ENCODE measurements around the gene FBN1.

Gene FBN1

DNA sequence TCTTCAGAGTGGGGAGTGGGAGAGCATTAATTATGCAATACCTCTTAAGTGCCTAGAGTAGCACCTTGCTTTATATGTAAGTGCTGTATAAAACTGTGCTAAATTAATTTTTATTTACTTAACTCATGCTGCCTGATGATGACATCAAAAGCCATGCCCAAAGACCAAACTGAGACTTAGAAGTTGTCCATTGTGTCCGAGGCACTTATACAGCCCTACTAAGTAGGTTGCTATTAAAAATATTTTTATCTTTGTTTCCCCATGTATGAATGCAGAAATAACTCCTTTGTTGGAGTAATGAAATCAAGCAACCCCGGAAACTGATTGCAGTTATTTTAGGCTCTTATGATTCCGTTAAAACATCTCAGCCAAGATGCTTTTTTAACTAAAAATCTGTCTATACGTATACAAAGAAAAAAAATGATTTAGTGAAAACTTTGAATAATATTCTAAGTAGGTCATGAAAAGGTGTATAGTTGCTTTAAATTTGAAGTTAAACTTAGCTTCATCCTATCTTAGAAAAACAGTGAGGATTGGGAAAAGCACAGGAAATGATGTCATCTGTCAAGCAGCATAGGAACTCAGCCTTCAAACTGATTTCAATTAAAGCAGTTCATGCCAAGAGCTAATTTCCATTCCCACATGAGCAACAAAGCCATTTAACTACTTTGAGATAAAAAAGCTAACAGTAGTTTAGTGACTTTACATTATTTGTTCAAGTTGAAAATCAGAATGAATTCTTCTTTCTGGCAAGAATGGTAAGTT lies 43.0 kb downstream of the FBN1 start:
- no peak overlapping the region for H3K4me3 ChIP-seq (ENCODE audit: low read length in 2 of 2)
- no peaks in the 10 kb centered on the region for H3K27me3 ChIP-seq (ENCODE audit: control insufficient read depth in 1 of 2, insufficient read depth in 2 of 2, low read length in 2 of 2)
- peaks cover 6 to 11% of the 10 kb centered on the region in 2 donors for H3K36me3 ChIP-seq (ENCODE audit: control insufficient read depth in 2 of 2, insufficient read depth in 2 of 2, low read length in 2 of 2)
- no peaks in the 10 kb centered on the region for H3K4me1 ChIP-seq (ENCODE audit: control insufficient read depth, insufficient read depth, low read length)
- H3K9me3 ChIP-seq (ENCODE audit: control insufficient read depth in 2 of 2, low read length in 2 of 2): no peaks in the 10 kb centered on the region
- no peak overlapping the region for H3K9ac ChIP-seq (ENCODE audit: low read length in 2 of 2)
- H3K27ac ChIP-seq (ENCODE audit: low read length): no peak overlapping the region

DNA sequence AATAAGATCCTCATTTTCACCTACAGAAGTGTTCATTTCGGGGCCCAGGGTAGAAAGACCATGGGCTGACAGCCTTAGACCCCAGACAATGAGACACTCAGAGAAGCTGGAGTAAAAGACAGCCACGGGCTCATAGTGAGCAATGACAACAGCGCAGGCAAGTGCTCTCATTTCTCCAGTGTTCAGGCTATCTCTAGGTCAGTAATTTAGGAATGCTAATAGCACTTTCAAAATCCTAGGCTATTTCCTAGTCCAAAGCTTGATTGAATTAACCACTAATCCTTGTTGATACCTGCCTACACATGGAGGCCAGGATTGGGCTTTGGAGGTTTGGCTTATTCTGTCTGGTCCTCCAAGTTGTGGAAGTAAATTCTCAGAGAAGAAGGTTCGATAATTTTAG lies 44.4 kb downstream of the FBN1 start:
- no peak overlapping the region for H3K9ac ChIP-seq (ENCODE audit: low read length in 2 of 2)
- H3K4me3 ChIP-seq (ENCODE audit: low read length in 2 of 2): no peak overlapping the region
- H3K27ac ChIP-seq (ENCODE audit: low read length): no peak overlapping the region
- no peaks in the 10 kb centered on the region for H3K9me3 ChIP-seq (ENCODE audit: control insufficient read depth in 2 of 2, low read length in 2 of 2)
- H3K4me1 ChIP-seq (ENCODE audit: control insufficient read depth, insufficient read depth, low read length): no peaks in the 10 kb centered on the region
- peaks cover 5 to 14% of the 10 kb centered on the region in 2 donors for H3K36me3 ChIP-seq (ENCODE audit: control insufficient read depth in 2 of 2, insufficient read depth in 2 of 2, low read length in 2 of 2)
- H3K27me3 ChIP-seq (ENCODE audit: control insufficient read depth in 1 of 2, insufficient read depth in 2 of 2, low read length in 2 of 2): no peaks in the 10 kb centered on the region

DNA sequence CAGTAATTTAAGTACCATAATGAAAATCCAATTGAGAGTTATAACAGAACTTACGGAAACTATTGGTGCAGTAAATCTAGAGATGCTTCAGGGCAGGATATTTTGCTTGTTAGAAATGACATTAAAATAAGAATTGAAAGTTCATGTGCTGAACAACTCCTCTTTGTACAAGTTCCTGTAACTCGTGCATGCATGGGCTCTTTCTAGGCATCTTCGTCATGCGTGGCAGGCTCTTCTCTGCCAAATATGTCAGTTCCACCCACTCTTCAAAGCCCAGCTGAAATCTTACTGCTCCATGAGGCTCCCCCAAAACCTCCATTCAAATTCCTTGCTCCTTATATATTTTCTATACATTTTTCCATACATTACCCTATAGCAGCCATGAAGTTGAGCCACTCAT lies 48.7 kb downstream of the FBN1 start:
- H3K4me3 ChIP-seq (ENCODE audit: low read length in 2 of 2): no peak overlapping the region
- H3K4me1 ChIP-seq (ENCODE audit: control insufficient read depth, insufficient read depth, low read length): no peaks in the 10 kb centered on the region
- no peak overlapping the region for H3K9ac ChIP-seq (ENCODE audit: low read length in 2 of 2)
- H3K27me3 ChIP-seq (ENCODE audit: control insufficient read depth in 1 of 2, insufficient read depth in 2 of 2, low read length in 2 of 2): no peaks in the 10 kb centered on the region
- peaks cover 8 to 20% of the 10 kb centered on the region in 2 donors for H3K36me3 ChIP-seq (ENCODE audit: control insufficient read depth in 2 of 2, insufficient read depth in 2 of 2, low read length in 2 of 2)
- no peak overlapping the region for H3K27ac ChIP-seq (ENCODE audit: low read length)
- H3K9me3 ChIP-seq (ENCODE audit: control insufficient read depth in 2 of 2, low read length in 2 of 2): no peaks in the 10 kb centered on the region

DNA sequence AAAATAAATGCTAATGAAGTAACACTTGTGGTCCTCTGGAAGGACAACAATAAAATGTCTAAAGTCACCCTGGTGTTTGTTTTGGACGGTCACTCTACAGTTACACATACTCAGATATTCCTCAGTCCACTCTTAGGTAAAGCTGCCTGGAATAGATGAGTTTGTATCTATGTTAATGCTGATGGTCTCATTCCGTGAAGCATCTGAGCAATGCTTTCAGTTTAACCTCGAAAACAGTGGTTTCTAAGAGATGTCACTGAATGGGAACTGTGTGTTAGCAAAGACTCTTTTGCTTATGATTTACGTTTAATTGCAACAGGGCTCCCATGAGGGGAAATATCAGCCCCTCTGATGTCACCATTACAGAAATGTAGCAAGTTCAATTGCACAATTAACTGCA lies 49.1 kb downstream of the FBN1 start:
- no peaks in the 10 kb centered on the region for H3K9me3 ChIP-seq (ENCODE audit: control insufficient read depth in 2 of 2, low read length in 2 of 2)
- no peak overlapping the region for H3K9ac ChIP-seq (ENCODE audit: low read length in 2 of 2)
- H3K4me3 ChIP-seq (ENCODE audit: low read length in 2 of 2): no peak overlapping the region
- no peak overlapping the region for H3K27ac ChIP-seq (ENCODE audit: low read length)
- no peaks in the 10 kb centered on the region for H3K27me3 ChIP-seq (ENCODE audit: control insufficient read depth in 1 of 2, insufficient read depth in 2 of 2, low read length in 2 of 2)
- peaks cover 8 to 20% of the 10 kb centered on the region in 2 donors for H3K36me3 ChIP-seq (ENCODE audit: control insufficient read depth in 2 of 2, insufficient read depth in 2 of 2, low read length in 2 of 2)
- no peaks in the 10 kb centered on the region for H3K4me1 ChIP-seq (ENCODE audit: control insufficient read depth, insufficient read depth, low read length)

DNA sequence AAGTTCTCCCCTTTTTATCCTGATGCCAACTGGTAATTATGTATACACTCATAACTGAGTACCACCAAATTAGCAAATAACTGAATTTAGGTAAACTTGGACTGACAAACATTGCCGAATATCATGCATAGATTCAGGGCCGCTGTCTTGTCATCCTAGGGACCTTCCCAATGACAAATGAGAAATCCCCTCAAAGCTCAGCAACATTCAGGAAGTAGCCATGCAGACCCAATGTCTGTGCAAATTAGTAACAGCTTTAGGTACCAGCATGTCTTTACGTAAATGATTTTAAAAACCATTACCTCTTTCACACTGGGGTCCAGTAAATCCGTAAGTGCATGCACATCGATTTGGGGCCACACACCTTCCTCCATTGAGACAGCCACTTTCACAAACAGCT lies 49.5 kb downstream of the FBN1 start:
- Histone ChIP-seq H3K27me3 (ENCODE audit: control insufficient read depth in 1 of 2, insufficient read depth in 2 of 2, low read length in 2 of 2) (no peaks in the 10 kb centered on the region), H3K36me3 (ENCODE audit: control insufficient read depth in 2 of 2, insufficient read depth in 2 of 2, low read length in 2 of 2) (peaks cover 8 to 20% of the 10 kb centered on the region in 2 donors), H3K4me1 (ENCODE audit: control insufficient read depth, insufficient read depth, low read length) (no peaks in the 10 kb centered on the region), H3K27ac (ENCODE audit: low read length) (no peak overlapping the region), H3K4me3 (ENCODE audit: low read length in 2 of 2) (no peak overlapping the region), H3K9ac (ENCODE audit: low read length in 2 of 2) (no peak overlapping the region), H3K9me3 (ENCODE audit: control insufficient read depth in 2 of 2, low read length in 2 of 2) (no peaks in the 10 kb centered on the region)

DNA sequence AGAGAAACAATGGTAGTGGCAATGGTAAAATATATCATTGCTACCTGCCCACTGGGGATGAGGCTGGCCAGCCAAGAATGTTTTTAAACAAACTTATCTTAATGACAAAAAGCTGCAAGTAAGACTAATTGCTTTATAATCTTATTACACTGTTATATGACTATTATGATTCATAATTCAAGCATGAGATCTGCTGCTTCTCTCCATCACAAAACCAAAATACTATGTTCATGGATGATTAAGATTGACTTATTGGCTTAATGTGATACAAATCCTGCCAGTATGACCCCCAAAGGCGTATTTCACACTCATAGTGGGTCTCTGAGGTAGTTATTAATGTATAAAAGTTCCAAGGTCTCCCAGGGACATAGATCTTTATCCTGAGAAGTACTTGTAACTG lies 52.6 kb downstream of the FBN1 start:
- Histone ChIP-seq H3K27ac (ENCODE audit: low read length) (no peak overlapping the region), H3K9ac (ENCODE audit: low read length in 2 of 2) (no peak overlapping the region), H3K36me3 (ENCODE audit: control insufficient read depth in 2 of 2, insufficient read depth in 2 of 2, low read length in 2 of 2) (peaks cover 3 to 12% of the 10 kb centered on the region in 2 donors), H3K9me3 (ENCODE audit: control insufficient read depth in 2 of 2, low read length in 2 of 2) (no peaks in the 10 kb centered on the region), H3K4me3 (ENCODE audit: low read length in 2 of 2) (no peak overlapping the region), H3K4me1 (ENCODE audit: control insufficient read depth, insufficient read depth, low read length) (no peaks in the 10 kb centered on the region), H3K27me3 (ENCODE audit: control insufficient read depth in 1 of 2, insufficient read depth in 2 of 2, low read length in 2 of 2) (no peaks in the 10 kb centered on the region)

DNA sequence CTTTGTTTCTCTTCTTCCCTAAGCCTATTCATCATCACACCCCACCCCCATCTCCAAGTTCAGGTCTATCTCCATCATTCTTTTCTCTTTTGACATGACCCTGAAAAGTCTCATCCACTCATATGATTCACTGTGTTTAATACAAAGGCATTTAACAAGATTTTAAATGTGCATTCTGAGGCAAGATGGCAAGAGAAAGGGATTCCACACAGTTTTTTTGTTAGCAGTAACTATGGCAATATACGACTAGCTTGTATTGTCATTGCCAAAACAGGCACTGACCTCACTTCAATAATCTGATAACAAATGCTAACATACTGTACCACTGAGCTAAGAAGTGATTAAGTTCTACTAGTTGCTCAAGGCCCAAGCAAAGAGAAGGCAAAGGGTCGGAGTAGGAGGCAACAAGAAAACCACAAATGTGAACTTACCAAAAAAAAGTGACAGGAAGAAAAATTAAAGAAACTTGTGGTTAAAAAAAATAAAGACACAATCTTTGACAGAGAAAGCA lies 53.2 kb downstream of the FBN1 start:
- H3K27ac ChIP-seq (ENCODE audit: low read length): no peak overlapping the region
- no peaks in the 10 kb centered on the region for H3K4me1 ChIP-seq (ENCODE audit: control insufficient read depth, insufficient read depth, low read length)
- H3K27me3 ChIP-seq (ENCODE audit: control insufficient read depth in 1 of 2, insufficient read depth in 2 of 2, low read length in 2 of 2): no peaks in the 10 kb centered on the region
- H3K36me3 ChIP-seq (ENCODE audit: control insufficient read depth in 2 of 2, insufficient read depth in 2 of 2, low read length in 2 of 2): peaks cover 3 to 10% of the 10 kb centered on the region in 2 donors
- H3K9me3 ChIP-seq (ENCODE audit: control insufficient read depth in 2 of 2, low read length in 2 of 2): no peaks in the 10 kb centered on the region
- no peak overlapping the region for H3K4me3 ChIP-seq (ENCODE audit: low read length in 2 of 2)
- H3K9ac ChIP-seq (ENCODE audit: low read length in 2 of 2): no peak overlapping the region

DNA sequence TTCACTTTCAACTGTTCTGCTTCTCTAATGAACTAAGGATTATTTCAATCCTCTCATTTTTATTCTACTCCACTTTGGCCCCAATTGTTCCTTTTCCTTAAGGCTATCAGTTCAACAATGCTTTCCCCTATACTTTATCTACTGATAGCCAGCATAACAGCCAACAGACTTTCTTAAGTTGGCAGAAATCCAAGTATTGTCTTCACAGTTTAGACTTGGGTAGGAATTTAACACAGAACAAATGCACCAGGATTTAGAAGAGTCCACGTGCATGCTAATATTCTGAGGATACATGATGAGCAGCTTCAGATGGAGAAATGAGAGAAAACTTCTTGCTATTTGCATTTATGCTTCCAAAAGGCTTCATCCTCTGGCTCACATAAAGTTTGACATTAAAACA lies 54.8 kb downstream of the FBN1 start:
- H3K27ac ChIP-seq (ENCODE audit: low read length): no peak overlapping the region
- H3K9me3 ChIP-seq (ENCODE audit: control insufficient read depth in 2 of 2, low read length in 2 of 2): no peaks in the 10 kb centered on the region
- H3K4me1 ChIP-seq (ENCODE audit: control insufficient read depth, insufficient read depth, low read length): no peaks in the 10 kb centered on the region
- H3K9ac ChIP-seq (ENCODE audit: low read length in 2 of 2): no peak overlapping the region
- H3K27me3 ChIP-seq (ENCODE audit: control insufficient read depth in 1 of 2, insufficient read depth in 2 of 2, low read length in 2 of 2): no peaks in the 10 kb centered on the region
- peaks cover 0 to 5% of the 10 kb centered on the region in 2 donors for H3K36me3 ChIP-seq (ENCODE audit: control insufficient read depth in 2 of 2, insufficient read depth in 2 of 2, low read length in 2 of 2)
- H3K4me3 ChIP-seq (ENCODE audit: low read length in 2 of 2): no peak overlapping the region

DNA sequence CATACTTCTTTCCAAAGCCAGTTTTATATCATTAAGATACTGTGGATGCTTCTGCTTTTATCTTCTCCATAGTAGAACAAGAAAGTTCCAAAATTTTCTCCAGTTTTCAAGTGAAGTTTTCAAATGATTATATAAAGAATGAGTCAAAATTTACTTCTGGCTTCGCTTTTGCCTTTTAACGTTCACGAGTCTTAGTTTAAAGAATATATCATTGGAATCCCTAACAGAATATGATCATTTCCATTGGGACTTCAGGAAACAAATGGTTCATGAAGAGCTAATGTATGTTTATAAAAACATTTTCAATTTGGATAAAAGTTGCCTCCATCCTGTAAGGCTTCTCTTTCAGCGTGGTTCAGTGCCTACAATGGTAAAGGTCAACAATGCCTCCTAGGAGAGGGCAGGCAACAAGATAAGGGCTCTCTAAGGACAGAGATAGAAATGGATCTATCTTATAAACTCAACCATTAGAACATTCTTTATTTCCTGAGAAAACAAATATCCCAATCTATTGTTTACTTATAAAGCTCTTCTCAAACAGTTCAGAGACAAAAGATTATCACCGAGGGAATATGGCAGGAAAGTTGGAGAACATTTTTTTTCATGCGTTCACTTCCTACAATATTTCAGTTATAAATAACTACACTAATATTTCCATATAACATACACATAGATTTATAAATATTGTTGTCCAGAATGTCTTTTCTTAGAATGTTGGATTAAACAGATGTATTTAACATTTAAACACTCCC lies 60.5 kb downstream of the FBN1 start:
- Histone ChIP-seq H3K27me3 (ENCODE audit: control insufficient read depth in 1 of 2, insufficient read depth in 2 of 2, low read length in 2 of 2) (no peaks in the 10 kb centered on the region), H3K27ac (ENCODE audit: low read length) (no peak overlapping the region), H3K4me3 (ENCODE audit: low read length in 2 of 2) (no peak overlapping the region), H3K9ac (ENCODE audit: low read length in 2 of 2) (no peak overlapping the region), H3K9me3 (ENCODE audit: control insufficient read depth in 2 of 2, low read length in 2 of 2) (no peaks in the 10 kb centered on the region), H3K4me1 (ENCODE audit: control insufficient read depth, insufficient read depth, low read length) (no peaks in the 10 kb centered on the region), H3K36me3 (ENCODE audit: control insufficient read depth in 2 of 2, insufficient read depth in 2 of 2, low read length in 2 of 2) (no peaks in the 10 kb centered on the region)

DNA sequence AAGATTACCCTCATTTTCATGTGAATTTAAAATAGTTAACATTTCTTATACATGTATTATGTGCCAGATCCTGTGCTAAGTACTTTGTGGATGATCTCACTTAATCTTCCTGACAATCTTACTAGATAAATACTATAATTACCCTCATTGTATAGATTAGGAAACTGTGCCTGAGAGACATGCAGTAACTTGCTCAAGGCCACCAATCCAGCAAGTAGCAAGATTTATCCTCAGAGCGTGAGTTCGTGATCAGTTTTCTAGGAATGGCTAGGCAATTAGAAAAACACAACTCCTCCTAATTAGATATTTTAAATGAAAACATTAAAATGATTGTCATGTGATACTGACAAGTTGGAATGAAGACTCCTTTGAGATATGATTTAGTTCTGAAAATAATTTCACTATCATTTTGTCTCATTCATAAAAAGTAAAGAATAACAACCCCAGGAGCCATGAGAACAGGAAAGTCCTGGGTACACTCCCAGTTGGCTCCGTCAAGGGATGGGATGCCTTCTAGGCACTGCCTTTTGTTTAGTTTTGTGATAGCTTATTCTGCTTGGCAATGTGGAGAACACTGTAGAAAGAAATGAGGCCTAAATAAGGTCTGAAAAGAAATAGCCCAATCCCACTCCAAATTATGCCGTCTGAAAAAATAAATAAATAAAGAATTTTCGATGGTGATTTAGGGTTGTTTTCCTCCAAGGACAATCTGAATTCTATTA lies 61.3 kb downstream of the FBN1 start:
- Histone ChIP-seq H3K27me3 (ENCODE audit: control insufficient read depth in 1 of 2, insufficient read depth in 2 of 2, low read length in 2 of 2) (no peaks in the 10 kb centered on the region), H3K4me1 (ENCODE audit: control insufficient read depth, insufficient read depth, low read length) (no peaks in the 10 kb centered on the region), H3K36me3 (ENCODE audit: control insufficient read depth in 2 of 2, insufficient read depth in 2 of 2, low read length in 2 of 2) (no peaks in the 10 kb centered on the region), H3K27ac (ENCODE audit: low read length) (no peak overlapping the region), H3K9me3 (ENCODE audit: control insufficient read depth in 2 of 2, low read length in 2 of 2) (no peaks in the 10 kb centered on the region), H3K9ac (ENCODE audit: low read length in 2 of 2) (no peak overlapping the region), H3K4me3 (ENCODE audit: low read length in 2 of 2) (no peak overlapping the region)

Data from stomach smooth muscle (tissue), 2 donors.